Anterior cingulate cortex (tissue), 58 donors: Measurements from ENCODE around the gene ZNF428.
"Not testable (repeated sequence)": the region's sequence is repeated elsewhere in the genome, so short reads cannot be mapped to it uniquely, and the experiment has no call there.

Experiments used
- DNase-seq, 58 donors: peaks; one replicate each; lab custom pipeline; 2025; lab: John Stamatoyannopoulos, UW

Gene ZNF428

GRCh38 chr19:43619262-43620060, at the start of gene ZNF428:
TSS of gene ZNF428 (minus strand) at chr19:43619629. CDS start at chr19:43614304, 5,325 bp downstream.
- DNase-seq = peak; percentile 77 to 99 (median 93)

- DNase-seq = peak; percentile 77 to 100 (median 97)
Observed at GRCh38 chr19:43668406-43669109, 49.1 kb upstream of the ZNF428 start.

- peak in 8 of 58 donors; percentile 32 to 99 (median 60) for DNase-seq
Observed at GRCh38 chr19:43667876-43668405, 48.5 kb upstream of the ZNF428 start.

GRCh38 chr19:43667126-43667875, 47.9 kb upstream of the ZNF428 start:
- DNase-seq = peak in 3 of 58 donors; percentile 1 to 28 (median 5)

- DNase-seq = peak in 2 of 58 donors; percentile 3 to 26
Observed at GRCh38 chr19:43664018-43664417, 44.6 kb upstream of the ZNF428 start.

GRCh38 chr19:43662487-43662886, 43.1 kb upstream of the ZNF428 start:
- peak in 1 of 58 donors; percentile 7 for DNase-seq

- peak in 16 of 58 donors; percentile 3 to 60 (median 16) for DNase-seq
Observed at GRCh38 chr19:43660971-43661360, 41.5 kb upstream of the ZNF428 start.

- no peak for DNase-seq
Observed at GRCh38 chr19:43660301-43660970, 41.0 kb upstream of the ZNF428 start.

GRCh38 chr19:43658494-43658893, 39.1 kb upstream of the ZNF428 start:
- DNase-seq = peak in 16 of 58 donors; percentile 8 to 69 (median 30)

GRCh38 chr19:43658001-43658400, 38.6 kb upstream of the ZNF428 start:
- DNase-seq = no peak

- no peak for DNase-seq
Observed at GRCh38 chr19:43656436-43656835, 37.0 kb upstream of the ZNF428 start.

GRCh38 chr19:43652546-43652874, 33.1 kb upstream of the ZNF428 start:
- DNase-seq = peak in 1 of 58 donors; percentile 26

GRCh38 chr19:43651758-43652545, 32.5 kb upstream of the ZNF428 start:
- peak in 49 of 58 donors; percentile 9 to 78 (median 43) for DNase-seq

- DNase-seq = not testable (repeated sequence)
Observed at GRCh38 chr19:43650276-43650675, 30.8 kb upstream of the ZNF428 start.

GRCh38 chr19:43649514-43649913, 30.1 kb upstream of the ZNF428 start:
- no peak for DNase-seq

GRCh38 chr19:43648633-43649032, 29.2 kb upstream of the ZNF428 start:
- DNase-seq = no peak

GRCh38 chr19:43644181-43644580, 24.8 kb upstream of the ZNF428 start:
- DNase-seq = no peak

GRCh38 chr19:43643326-43643725, 23.9 kb upstream of the ZNF428 start:
- DNase-seq = no peak

- no peak for DNase-seq
Observed at GRCh38 chr19:43642531-43642930, 23.1 kb upstream of the ZNF428 start.
